ENCODE results near the gene SGCD.

SGCD gene

GRCh38 chr5:156541582-156541981 is 214.6 kb downstream of the SGCD start:
- TF ChIP-seq ZNF565 (CRISPR knock-in tag; conservative IDR thresholded peaks at IDR 0.05; ENCODE audit: low read depth) (no peak), ZNF70 (CRISPR knock-in tag; IDR thresholded peaks at IDR 0.05) (0 out of 2 replicates have a peak, but pooled peaks have one; percentile 13)
- no peak for ATAC-seq

- no peak for TF ChIP-seq ZC3H10 (CRISPR knock-in tag; IDR thresholded peaks at IDR 0.05)
- peak; percentile 59; the same call in 1 of the 2 replicates for TF ChIP-seq TSHZ2 (CRISPR knock-in tag; IDR thresholded peaks at IDR 0.05)
- no peak; the same call in 2 of the 3 replicates for ATAC-seq
Measured at GRCh38 chr5:156543348-156544145, 216.6 kb downstream of the SGCD start.

- no peak for ATAC-seq
- TF ChIP-seq PPARA (CRISPR knock-in tag; IDR thresholded peaks at IDR 0.05; ENCODE audit: borderline replicate concordance) (no peak), ZFP30 (CRISPR knock-in tag; IDR thresholded peaks at IDR 0.05) (no peak), CSRNP3 (CRISPR knock-in tag; IDR thresholded peaks at IDR 0.05) (no peak), ZNF70 (CRISPR knock-in tag; IDR thresholded peaks at IDR 0.05) (no peak), POU6F1 (CRISPR knock-in tag; IDR thresholded peaks at IDR 0.05; ENCODE audit: borderline replicate concordance, low read depth) (no peak), ISL1 (CRISPR knock-in tag; IDR thresholded peaks at IDR 0.05) (no peak), TSHZ2 (CRISPR knock-in tag; IDR thresholded peaks at IDR 0.05) (no peak), GLIS3 (CRISPR knock-in tag; IDR thresholded peaks at IDR 0.05) (no peak), CSDC2 (CRISPR knock-in tag; IDR thresholded peaks at IDR 0.05) (no peak), SNAI2 (CRISPR knock-in tag; IDR thresholded peaks at IDR 0.05) (no peak), ARNTL (CRISPR knock-in tag; IDR thresholded peaks at IDR 0.05; ENCODE audit: borderline replicate concordance, low read depth) (no peak), TOX (CRISPR knock-in tag; IDR thresholded peaks at IDR 0.05; ENCODE audit: borderline replicate concordance) (no peak), ZFP3 (CRISPR knock-in tag; IDR thresholded peaks at IDR 0.05) (no peak), ESRRG (CRISPR knock-in tag; IDR thresholded peaks at IDR 0.05) (no peak), RARB (CRISPR knock-in tag; IDR thresholded peaks at IDR 0.05) (no peak), PATZ1 (CRISPR knock-in tag; IDR thresholded peaks at IDR 0.05; ENCODE audit: borderline replicate concordance) (no peak), CREB5 (CRISPR knock-in tag; IDR thresholded peaks at IDR 0.05; ENCODE audit: low read depth) (no peak)
Measured at GRCh38 chr5:156552855-156553358, 225.9 kb downstream of the SGCD start.
